ENCODE results near the gene EMD.

The EMD gene

GRCh38 chrX:154358829-154359228, 20.3 kb upstream of the EMD start:
- Histone ChIP-seq H3K18ac (ENCODE audit: low read length) (no peak overlapping the region), H3K27me3 (ENCODE audit: control insufficient read depth in 3 of 3, insufficient read depth in 3 of 3, low read depth in 1 of 3, low read length in 3 of 3) (peaks cover 0 to 2% (median 0%) of the 10 kb centered on the region in 3 experiments), H3K4me1 (ENCODE audit: control insufficient read depth in 2 of 2, insufficient read depth in 1 of 2, low read depth in 1 of 2, low read length in 2 of 2) (no peaks in the 10 kb centered on the region), H3K4me2 (ENCODE audit: insufficient read depth, low read length, poor library complexity, severe bottlenecking) (no peak overlapping the region), H4K91ac (ENCODE audit: low read depth, low read length, poor library complexity) (no peak overlapping the region), H3K36me3 (replicated peaks in 1 of 2; ENCODE audit: control insufficient read depth in 2 of 2, insufficient read depth in 2 of 2, low read length in 2 of 2) (peaks cover 72 to 97% of the 10 kb centered on the region in 2 donors), H3K14ac (ENCODE audit: low read length) (no peak overlapping the region), H3K79me1 (ENCODE audit: low read depth, low read length) (peaks cover 29% of the 10 kb centered on the region), H2BK15ac (ENCODE audit: low read length) (no peak overlapping the region), H2BK12ac (ENCODE audit: low read length) (no peak overlapping the region), H3K4ac (ENCODE audit: low read length) (no peak overlapping the region), H2BK5ac (ENCODE audit: low read length) (no peak overlapping the region), H3K23ac (ENCODE audit: low read depth, low read length, poor library complexity) (no peak overlapping the region), H3K9ac (ENCODE audit: low read depth, low read length, poor library complexity) (no peak overlapping the region), H2AFZ (ENCODE audit: low read length) (no peak overlapping the region), H3K4me3 (ENCODE audit: low read length in 2 of 2) (no peak overlapping the region), H2BK120ac (ENCODE audit: low read depth, low read length) (no peak overlapping the region), H4K8ac (ENCODE audit: low read depth, low read length) (no peak overlapping the region), H3K9me3 (replicated peaks in 1 of 2; ENCODE audit: control insufficient read depth in 2 of 2, insufficient read depth in 1 of 2, low read depth in 1 of 2, low read length in 2 of 2) (no peaks in the 10 kb centered on the region), H3K27ac (replicated peaks; ENCODE audit: low read length) (no peak overlapping the region), H2AK5ac (ENCODE audit: low read depth, low read length) (no peak overlapping the region)
- DNase-seq (ENCODE audit: low spot score) = no peak
- no CpG with 5 or more reads among the region's 6 CpGs for WGBS, 2 donors (ENCODE audit: extremely low coverage in 2 of 2, insufficient read length in 2 of 2, insufficient replicate concordance in 1 of 2)

GRCh38 chrX:154359362-154360154, 19.5 kb upstream of the EMD start:
- Histone ChIP-seq H3K4me3 (ENCODE audit: low read length in 2 of 2) (no peak overlapping the region), H2AFZ (ENCODE audit: low read length) (no peak overlapping the region)

GRCh38 chrX:154360155-154360713, 18.9 kb upstream of the EMD start:
- H3K79me1 ChIP-seq (ENCODE audit: low read depth, low read length) = peaks cover 35% of the 10 kb centered on the region
- H3K4me3 ChIP-seq (ENCODE audit: low read length in 2 of 2) = no peak overlapping the region
- no peak for DNase-seq (ENCODE audit: low spot score)
- H2BK15ac ChIP-seq (ENCODE audit: low read length) = no peak overlapping the region
- no peak overlapping the region for H3K9ac ChIP-seq (ENCODE audit: low read depth, low read length, poor library complexity)
- H2BK120ac ChIP-seq (ENCODE audit: low read depth, low read length) = no peak overlapping the region
- H2AK5ac ChIP-seq (ENCODE audit: low read depth, low read length) = no peak overlapping the region
- WGBS, 2 donors (ENCODE audit: extremely low coverage in 2 of 2, insufficient read length in 2 of 2, insufficient replicate concordance in 1 of 2) = no CpG with 5 or more reads among the region's 34 CpGs
- H3K36me3 ChIP-seq (replicated peaks in 1 of 2; ENCODE audit: control insufficient read depth in 2 of 2, insufficient read depth in 2 of 2, low read length in 2 of 2) = peaks cover 75 to 97% of the 10 kb centered on the region in 2 donors
- H3K4me2 ChIP-seq (ENCODE audit: insufficient read depth, low read length, poor library complexity, severe bottlenecking) = no peak overlapping the region
- H4K91ac ChIP-seq (ENCODE audit: low read depth, low read length, poor library complexity) = no peak overlapping the region
- H4K8ac ChIP-seq (ENCODE audit: low read depth, low read length) = no peak overlapping the region
- no peaks in the 10 kb centered on the region for H3K27me3 ChIP-seq (ENCODE audit: control insufficient read depth in 3 of 3, insufficient read depth in 3 of 3, low read depth in 1 of 3, low read length in 3 of 3)
- H3K9me3 ChIP-seq (replicated peaks in 1 of 2; ENCODE audit: control insufficient read depth in 2 of 2, insufficient read depth in 1 of 2, low read depth in 1 of 2, low read length in 2 of 2) = no peaks in the 10 kb centered on the region
- H2BK12ac ChIP-seq (ENCODE audit: low read length) = no peak overlapping the region
- no peak overlapping the region for H3K18ac ChIP-seq (ENCODE audit: low read length)
- no peak overlapping the region for H3K23ac ChIP-seq (ENCODE audit: low read depth, low read length, poor library complexity)
- H3K27ac ChIP-seq (replicated peaks; ENCODE audit: low read length) = no peak overlapping the region
- no peak overlapping the region for H2AFZ ChIP-seq (ENCODE audit: low read length)
- H3K4ac ChIP-seq (ENCODE audit: low read length) = no peak overlapping the region
- no peak overlapping the region for H2BK5ac ChIP-seq (ENCODE audit: low read length)
- H3K14ac ChIP-seq (ENCODE audit: low read length) = no peak overlapping the region
- H3K4me1 ChIP-seq (ENCODE audit: control insufficient read depth in 2 of 2, insufficient read depth in 1 of 2, low read depth in 1 of 2, low read length in 2 of 2) = no peaks in the 10 kb centered on the region

More at GRCh38 chrX:154359362-154360154, 19.5 kb upstream of the EMD start:
- H2BK12ac ChIP-seq (ENCODE audit: low read length) = no peak overlapping the region
- no peak overlapping the region for H3K14ac ChIP-seq (ENCODE audit: low read length)
- H3K23ac ChIP-seq (ENCODE audit: low read depth, low read length, poor library complexity) = no peak overlapping the region
- no peaks in the 10 kb centered on the region for H3K9me3 ChIP-seq (replicated peaks in 1 of 2; ENCODE audit: control insufficient read depth in 2 of 2, insufficient read depth in 1 of 2, low read depth in 1 of 2, low read length in 2 of 2)
- H2BK5ac ChIP-seq (ENCODE audit: low read length) = no peak overlapping the region
- no peaks in the 10 kb centered on the region for H3K4me1 ChIP-seq (ENCODE audit: control insufficient read depth in 2 of 2, insufficient read depth in 1 of 2, low read depth in 1 of 2, low read length in 2 of 2)
- peaks cover 75 to 97% of the 10 kb centered on the region in 2 donors for H3K36me3 ChIP-seq (replicated peaks in 1 of 2; ENCODE audit: control insufficient read depth in 2 of 2, insufficient read depth in 2 of 2, low read length in 2 of 2)
- H3K9ac ChIP-seq (ENCODE audit: low read depth, low read length, poor library complexity) = no peak overlapping the region
- H3K27ac ChIP-seq (replicated peaks; ENCODE audit: low read length) = no peak overlapping the region
- no peaks in the 10 kb centered on the region for H3K27me3 ChIP-seq (ENCODE audit: control insufficient read depth in 3 of 3, insufficient read depth in 3 of 3, low read depth in 1 of 3, low read length in 3 of 3)
- H3K79me1 ChIP-seq (ENCODE audit: low read depth, low read length) = peaks cover 32% of the 10 kb centered on the region
- H2BK120ac ChIP-seq (ENCODE audit: low read depth, low read length) = no peak overlapping the region
- H4K91ac ChIP-seq (ENCODE audit: low read depth, low read length, poor library complexity) = no peak overlapping the region
- no peak overlapping the region for H3K18ac ChIP-seq (ENCODE audit: low read length)
- no peak overlapping the region for H2BK15ac ChIP-seq (ENCODE audit: low read length)
- WGBS, 2 donors (ENCODE audit: extremely low coverage in 2 of 2, insufficient read length in 2 of 2, insufficient replicate concordance in 1 of 2) = no CpG with 5 or more reads among the region's 41 CpGs
- H3K4ac ChIP-seq (ENCODE audit: low read length) = no peak overlapping the region
- no peak for DNase-seq (ENCODE audit: low spot score)
- no peak overlapping the region for H3K4me2 ChIP-seq (ENCODE audit: insufficient read depth, low read length, poor library complexity, severe bottlenecking)
- H4K8ac ChIP-seq (ENCODE audit: low read depth, low read length) = no peak overlapping the region
- no peak overlapping the region for H2AK5ac ChIP-seq (ENCODE audit: low read depth, low read length)

- H2BK120ac ChIP-seq (ENCODE audit: low read depth, low read length) = no peak overlapping the region
- H3K4ac ChIP-seq (ENCODE audit: low read length) = no peak overlapping the region
These were observed 16.9 kb upstream of the EMD start for GRCh38 chrX:154362085-154362742.

More at GRCh38 chrX:154362085-154362742, 16.9 kb upstream of the EMD start:
- WGBS, 2 donors (ENCODE audit: extremely low coverage in 2 of 2, insufficient read length in 2 of 2, insufficient replicate concordance in 1 of 2) = no CpG with 5 or more reads among the region's 30 CpGs
- Histone ChIP-seq H3K4me2 (ENCODE audit: insufficient read depth, low read length, poor library complexity, severe bottlenecking) (no peak overlapping the region), H2AFZ (ENCODE audit: low read length) (no peak overlapping the region), H3K18ac (ENCODE audit: low read length) (no peak overlapping the region), H3K4me3 (ENCODE audit: low read length in 2 of 2) (no peak overlapping the region), H3K9ac (ENCODE audit: low read depth, low read length, poor library complexity) (no peak overlapping the region), H2BK12ac (ENCODE audit: low read length) (no peak overlapping the region), H3K23ac (ENCODE audit: low read depth, low read length, poor library complexity) (no peak overlapping the region), H3K79me1 (ENCODE audit: low read depth, low read length) (peaks cover 39% of the 10 kb centered on the region), H4K8ac (ENCODE audit: low read depth, low read length) (no peak overlapping the region), H3K9me3 (replicated peaks in 1 of 2; ENCODE audit: control insufficient read depth in 2 of 2, insufficient read depth in 1 of 2, low read depth in 1 of 2, low read length in 2 of 2) (no peaks in the 10 kb centered on the region), H2BK15ac (ENCODE audit: low read length) (no peak overlapping the region), H3K36me3 (replicated peaks in 1 of 2; ENCODE audit: control insufficient read depth in 2 of 2, insufficient read depth in 2 of 2, low read length in 2 of 2) (peaks cover 84 to 97% of the 10 kb centered on the region in 2 donors), H3K14ac (ENCODE audit: low read length) (no peak overlapping the region), H3K4me1 (ENCODE audit: control insufficient read depth in 2 of 2, insufficient read depth in 1 of 2, low read depth in 1 of 2, low read length in 2 of 2) (no peaks in the 10 kb centered on the region), H2BK5ac (ENCODE audit: low read length) (no peak overlapping the region), H3K27me3 (ENCODE audit: control insufficient read depth in 3 of 3, insufficient read depth in 3 of 3, low read depth in 1 of 3, low read length in 3 of 3) (no peaks in the 10 kb centered on the region), H4K91ac (ENCODE audit: low read depth, low read length, poor library complexity) (no peak overlapping the region), H3K27ac (replicated peaks; ENCODE audit: low read length) (no peak overlapping the region), H2AK5ac (ENCODE audit: low read depth, low read length) (no peak overlapping the region)
- DNase-seq (ENCODE audit: low spot score) = no peak
